Measurements from ENCODE around the gene CFAP53. TPM values are rescaled to one million over a fixed set of nuclear protein-coding genes. Genes with fewer than 3 reads are reported as not detected.

The CFAP53 gene
- total and polyA plus RNA-seq, 2 of the 13 experiments (the other 11 are each of a cell fraction or from before 2014, with no cell fraction given) = 0.05 to 0.07 TPM

DNA sequence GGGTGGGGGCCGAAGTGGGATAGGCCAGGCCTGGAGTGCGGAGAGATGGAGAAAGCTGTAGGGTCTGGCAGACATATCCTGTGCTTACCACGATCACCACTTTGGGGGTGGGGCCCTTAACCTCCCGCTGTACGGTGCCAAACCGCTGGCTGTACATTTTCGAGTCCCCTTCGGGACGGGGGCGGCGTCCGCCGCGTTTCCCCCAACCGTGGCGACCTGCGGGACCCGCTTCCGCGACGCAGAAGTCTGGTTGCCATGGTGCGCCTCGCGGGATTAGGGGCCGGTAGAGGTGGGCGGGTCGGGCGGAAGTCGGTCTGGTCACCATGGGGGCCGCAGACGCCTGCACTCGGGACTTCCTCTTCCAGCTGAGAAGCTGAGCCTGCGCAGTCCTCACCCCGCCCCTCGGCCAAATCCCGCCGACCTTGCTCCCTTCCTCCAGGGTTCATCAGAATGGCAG is at the start of gene CFAP53 (continued):
- TF ChIP-seq MBNL3 (CRISPR knock-in tag; conservative IDR thresholded peaks at IDR 0.05) (no peak), ZMYM4 (CRISPR knock-in tag; IDR thresholded peaks at IDR 0.05) (peak; percentile 80), MAF1 (CRISPR knock-in tag; IDR thresholded peaks at IDR 0.05; ENCODE audit: borderline replicate concordance) (no peak), ZNF644 (CRISPR knock-in tag; IDR thresholded peaks at IDR 0.05; ENCODE audit: low read depth) (no peak), NFATC3 (CRISPR knock-in tag; IDR thresholded peaks at IDR 0.05) (no peak), CBX2 (IDR thresholded peaks at IDR 0.05; ENCODE audit: low read depth, low read length) (no peak), CBX2 (CRISPR knock-in tag; IDR thresholded peaks at IDR 0.05; ENCODE audit: low read depth) (no peak), GTF3A (CRISPR knock-in tag; conservative IDR thresholded peaks at IDR 0.05) (no peak), ZNF335 (CRISPR knock-in tag; IDR thresholded peaks at IDR 0.05) (no peak), ZKSCAN1 (IDR thresholded peaks at IDR 0.05; ENCODE audit: low read length) (no peak), ZSCAN12 (CRISPR knock-in tag; IDR thresholded peaks at IDR 0.05) (no peak), NR2F6 (IDR thresholded peaks at IDR 0.05) (no peak), NR2F6 (CRISPR knock-in tag; IDR thresholded peaks at IDR 0.05) (no peak; the same call in 1 of the 2 replicates), ZNF33B (CRISPR knock-in tag; IDR thresholded peaks at IDR 0.05) (no peak), FOXK2 (IDR thresholded peaks at IDR 0.05) (no peak), MTA3 (CRISPR knock-in tag; IDR thresholded peaks at IDR 0.05) (no peak), PAX8 (CRISPR knock-in tag; IDR thresholded peaks at IDR 0.05; ENCODE audit: borderline replicate concordance) (no peak), ZNF788 (CRISPR knock-in tag; IDR thresholded peaks at IDR 0.05; ENCODE audit: borderline replicate concordance) (no peak), ELF1 (CRISPR knock-in tag; IDR thresholded peaks at IDR 0.05) (peak; percentile 91), ZFP90 (CRISPR knock-in tag; IDR thresholded peaks at IDR 0.05; ENCODE audit: borderline replicate concordance) (0 out of 2 replicates have a peak, but pooled peaks have one; percentile 33), TEAD3 (CRISPR knock-in tag; optimal IDR thresholded peaks at IDR 0.05; ENCODE audit: borderline replicate concordance) (no peak), ZNF891 (CRISPR knock-in tag; IDR thresholded peaks at IDR 0.05) (0 out of 2 replicates have a peak, but pooled peaks have one; percentile 38), ZFP41 (CRISPR knock-in tag; IDR thresholded peaks at IDR 0.05; ENCODE audit: borderline replicate concordance) (no peak), HOXA3 (CRISPR knock-in tag; IDR thresholded peaks at IDR 0.05) (0 out of 2 replicates have a peak, but pooled peaks have one; percentile 42), AGO2 (optimal IDR thresholded peaks at IDR 0.05; ENCODE audit: low read depth, low read length) (peak; percentile 99), ZNF850 (CRISPR knock-in tag; conservative IDR thresholded peaks at IDR 0.05) (no peak)
- TF ChIP-seq, protein P1, sequence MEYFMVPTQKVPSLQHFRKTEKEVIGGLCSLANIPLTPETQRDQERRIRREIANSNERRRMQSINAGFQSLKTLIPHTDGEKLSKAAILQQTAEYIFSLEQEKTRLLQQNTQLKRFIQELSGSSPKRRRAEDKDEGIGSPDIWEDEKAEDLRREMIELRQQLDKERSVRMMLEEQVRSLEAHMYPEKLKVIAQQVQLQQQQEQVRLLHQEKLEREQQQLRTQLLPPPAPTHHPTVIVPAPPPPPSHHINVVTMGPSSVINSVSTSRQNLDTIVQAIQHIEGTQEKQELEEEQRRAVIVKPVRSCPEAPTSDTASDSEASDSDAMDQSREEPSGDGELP (IDR thresholded peaks at IDR 0.05; ENCODE audit: borderline replicate concordance, low read depth) = peak; percentile 73; the same call in 1 of the 2 replicates
- TF ChIP-seq, protein P2, sequence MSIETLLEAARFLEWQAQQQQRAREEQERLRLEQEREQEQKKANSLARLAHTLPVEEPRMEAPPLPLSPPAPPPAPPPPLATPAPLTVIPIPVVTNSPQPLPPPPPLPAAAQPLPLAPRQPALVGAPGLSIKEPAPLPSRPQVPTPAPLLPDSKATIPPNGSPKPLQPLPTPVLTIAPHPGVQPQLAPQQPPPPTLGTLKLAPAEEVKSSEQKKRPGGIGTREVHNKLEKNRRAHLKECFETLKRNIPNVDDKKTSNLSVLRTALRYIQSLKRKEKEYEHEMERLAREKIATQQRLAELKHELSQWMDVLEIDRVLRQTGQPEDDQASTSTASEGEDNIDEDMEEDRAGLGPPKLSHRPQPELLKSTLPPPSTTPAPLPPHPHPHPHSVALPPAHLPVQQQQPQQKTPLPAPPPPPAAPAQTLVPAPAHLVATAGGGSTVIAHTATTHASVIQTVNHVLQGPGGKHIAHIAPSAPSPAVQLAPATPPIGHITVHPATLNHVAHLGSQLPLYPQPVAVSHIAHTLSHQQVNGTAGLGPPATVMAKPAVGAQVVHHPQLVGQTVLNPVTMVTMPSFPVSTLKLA (IDR thresholded peaks at IDR 0.05) = no peak
- TF ChIP-seq, protein P3, sequence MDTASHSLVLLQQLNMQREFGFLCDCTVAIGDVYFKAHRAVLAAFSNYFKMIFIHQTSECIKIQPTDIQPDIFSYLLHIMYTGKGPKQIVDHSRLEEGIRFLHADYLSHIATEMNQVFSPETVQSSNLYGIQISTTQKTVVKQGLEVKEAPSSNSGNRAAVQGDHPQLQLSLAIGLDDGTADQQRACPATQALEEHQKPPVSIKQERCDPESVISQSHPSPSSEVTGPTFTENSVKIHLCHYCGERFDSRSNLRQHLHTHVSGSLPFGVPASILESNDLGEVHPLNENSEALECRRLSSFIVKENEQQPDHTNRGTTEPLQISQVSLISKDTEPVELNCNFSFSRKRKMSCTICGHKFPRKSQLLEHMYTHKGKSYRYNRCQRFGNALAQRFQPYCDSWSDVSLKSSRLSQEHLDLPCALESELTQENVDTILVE (CRISPR knock-in tag; IDR thresholded peaks at IDR 0.05) = no peak
- TF ChIP-seq, protein P4, sequence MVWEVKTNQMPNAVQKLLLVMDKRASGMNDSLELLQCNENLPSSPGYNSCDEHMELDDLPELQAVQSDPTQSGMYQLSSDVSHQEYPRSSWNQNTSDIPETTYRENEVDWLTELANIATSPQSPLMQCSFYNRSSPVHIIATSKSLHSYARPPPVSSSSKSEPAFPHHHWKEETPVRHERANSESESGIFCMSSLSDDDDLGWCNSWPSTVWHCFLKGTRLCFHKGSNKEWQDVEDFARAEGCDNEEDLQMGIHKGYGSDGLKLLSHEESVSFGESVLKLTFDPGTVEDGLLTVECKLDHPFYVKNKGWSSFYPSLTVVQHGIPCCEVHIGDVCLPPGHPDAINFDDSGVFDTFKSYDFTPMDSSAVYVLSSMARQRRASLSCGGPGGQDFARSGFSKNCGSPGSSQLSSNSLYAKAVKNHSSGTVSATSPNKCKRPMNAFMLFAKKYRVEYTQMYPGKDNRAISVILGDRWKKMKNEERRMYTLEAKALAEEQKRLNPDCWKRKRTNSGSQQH (CRISPR knock-in tag; IDR thresholded peaks at IDR 0.05; ENCODE audit: low read depth) = no peak
